Measurements from ENCODE around the gene MAMSTR.
A peak's percentile ranks its signal among the peaks of the same experiment; 100 is the strongest.

MAMSTR gene

GRCh38 chr19:48745208-48745995 lies 25.9 kb upstream of the MAMSTR start:
- peak in 4 of 5 experiments; percentile 18 to 74 (median 39) for DNase-seq

GRCh38 chr19:48742096-48742495 lies 22.6 kb upstream of the MAMSTR start:
- DNase-seq = no peak

GRCh38 chr19:48741129-48741999 lies 21.8 kb upstream of the MAMSTR start:
- DNase-seq = peak in 1 of 5 experiments; percentile 14

GRCh38 chr19:48740164-48740972 lies 20.8 kb upstream of the MAMSTR start, which contains the start of gene RASIP1:
Gene RASIP1 (minus strand): TSS chr19:48740610. CDS start chr19:48740282, 328 bp downstream.
- DNase-seq = no peak

GRCh38 chr19:48739404-48740163 lies 20.1 kb upstream of the MAMSTR start:
- DNase-seq = no peak

GRCh38 chr19:48738557-48739403 lies 19.3 kb upstream of the MAMSTR start:
- DNase-seq = peak; percentile 77 to 96 (median 88)

- DNase-seq = peak in 1 of 5 experiments; percentile 30
Observed at GRCh38 chr19:48737360-48737998, 18.0 kb upstream of the MAMSTR start.

GRCh38 chr19:48735031-48735615 lies 15.6 kb upstream of the MAMSTR start:
- DNase-seq = no peak

- no peak for DNase-seq
Observed at GRCh38 chr19:48734625-48735024, 15.1 kb upstream of the MAMSTR start.

- no peak for DNase-seq
Observed at GRCh38 chr19:48731452-48731851, 11.9 kb upstream of the MAMSTR start.

GRCh38 chr19:48728911-48729664 lies 9.6 kb upstream of the MAMSTR start:
- no peak for DNase-seq

- peak in 2 of 5 experiments; percentile 31 to 90 for DNase-seq
Observed at GRCh38 chr19:48726556-48726955, 7.0 kb upstream of the MAMSTR start.

GRCh38 chr19:48724796-48725753 lies 5.5 kb upstream of the MAMSTR start:
- DNase-seq = peak in 2 of 5 experiments; percentile 40 to 74

- DNase-seq = no peak
Observed at GRCh38 chr19:48722196-48722708, 2.7 kb upstream of the MAMSTR start.

- peak; percentile 69 to 98 (median 87) for DNase-seq
Observed at GRCh38 chr19:48720613-48721296, 1.2 kb upstream of the MAMSTR start.

- DNase-seq = no peak
Observed at GRCh38 chr19:48720251-48720612, 707 bp upstream of the MAMSTR start.

GRCh38 chr19:48718711-48719231 lies 754 bp downstream of the MAMSTR start:
- no peak for DNase-seq

All from T-helper 2 cell (primary cell).